Measurements from ENCODE around the gene CBARP. TPM values are rescaled to one million over a fixed set of nuclear protein-coding genes. Genes with fewer than 3 reads are reported as not detected.

CBARP gene
- total and polyA plus RNA-seq, 7 experiments from 2014 or later: 0.15 to 0.27 TPM; not detected in 5

GRCh38 chr19:1238369-1239303 lies 831 bp upstream of the CBARP start:
- CTCF ChIA-PET: interaction anchor here (0.6 to 1.6 kb wide), 2 partner anchors 125 to 572 kb away, joined by 3 to 5 read pairs; no protein-coding TSS in a partner anchor
- ATAC-seq (no peak), DNase-seq (peak in 1 of 9 donors; percentile 22)
- H3K4me3 Mint-ChIP-seq: peak overlapping the region; percentile 69 to 93 (median 83)
- no peak overlapping the region for H3K4me3 ChIP-seq (ENCODE audit: low read length)
- no peaks in the 10 kb centered on the region for H3K36me3 ChIP-seq (ENCODE audit: control insufficient read depth in 2 of 3, insufficient read depth in 3 of 3, low read length in 3 of 3)
- peak overlapping the region; percentile 4 to 93 (median 86) for H3K27ac Mint-ChIP-seq
- no peaks in the 10 kb centered on the region for H3K27me3 ChIP-seq (ENCODE audit: control insufficient read depth in 2 of 2, insufficient read depth in 2 of 2, low read length in 2 of 2)
- H3K36me3 Mint-ChIP-seq: peaks cover 0 to 2% (median 0%) of the 10 kb centered on the region in 5 donors
- peaks cover 4 to 22% (median 9%) of the 10 kb centered on the region in 5 donors for H3K27me3 Mint-ChIP-seq
- H3K9me3 Mint-ChIP-seq: peaks cover 0 to 3% (median 0%) of the 10 kb centered on the region in 11 donors
- POLR2A ChIA-PET: interaction anchor here (0.6 to 2.7 kb wide), 7 partner anchors 27 to 174 kb away, joined by 3 to 17 read pairs (median 3); partner anchors contain the start of genes CIRBP and FAM174C
- H3K27ac ChIP-seq (ENCODE audit: low read depth, low read length): peak overlapping the region; percentile 73
- H3K9me3 ChIP-seq (ENCODE audit: control insufficient read depth in 2 of 3, low read length in 3 of 3): no peaks in the 10 kb centered on the region
- H3K4me1 Mint-ChIP-seq: peaks cover 13 to 42% (median 23%) of the 10 kb centered on the region in 7 donors
- peaks cover 16 to 21% of the 10 kb centered on the region in 2 donors for H3K4me1 ChIP-seq (ENCODE audit: control insufficient read depth in 2 of 2, insufficient read depth in 2 of 2, low read length in 2 of 2)
- intact Hi-C loops (cut with micrococcal nuclease): no loop called here

DNA sequence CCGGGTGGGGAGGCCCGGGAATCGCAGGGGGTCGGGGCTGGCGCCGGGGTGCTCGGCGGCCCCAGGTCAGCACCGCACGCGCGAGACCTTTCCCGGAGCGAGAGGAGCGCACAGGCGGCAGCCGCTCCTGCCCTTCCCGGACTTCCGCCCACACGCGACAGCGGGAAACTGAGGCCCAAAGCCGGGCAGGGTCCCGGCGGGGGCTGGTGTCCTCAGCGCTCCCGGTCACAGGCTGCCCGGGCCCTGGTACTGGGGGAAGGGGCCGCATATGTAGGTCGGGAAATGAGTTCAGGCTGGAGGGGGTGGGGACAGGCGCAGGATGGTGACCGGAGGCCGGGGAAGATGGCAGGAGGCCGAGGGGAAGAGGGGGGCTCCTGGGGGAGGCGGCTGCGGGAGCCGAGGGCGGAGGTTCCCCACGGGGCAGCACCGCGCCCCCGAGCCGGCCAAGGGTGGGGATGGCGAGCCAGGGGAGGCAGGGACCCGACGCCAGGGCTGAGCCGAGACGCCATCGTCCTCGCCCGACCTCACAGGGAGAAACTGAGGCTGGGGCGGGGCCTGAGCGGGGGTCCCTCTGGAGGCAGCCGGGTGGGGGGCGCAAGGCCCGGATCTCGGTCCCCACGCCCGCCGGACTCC lies 662 bp downstream of the CBARP start:
- DNase-seq (no peak), ATAC-seq (no peak)
- H3K4me3 ChIP-seq (ENCODE audit: low read length): no peak overlapping the region
- peaks cover 0 to 2% (median 0%) of the 10 kb centered on the region in 5 donors for H3K36me3 Mint-ChIP-seq
- POLR2A ChIA-PET: no interaction called here
- peaks cover 11 to 17% of the 10 kb centered on the region in 2 donors for H3K4me1 ChIP-seq (ENCODE audit: control insufficient read depth in 2 of 2, insufficient read depth in 2 of 2, low read length in 2 of 2)
- no peaks in the 10 kb centered on the region for H3K27me3 ChIP-seq (ENCODE audit: control insufficient read depth in 2 of 2, insufficient read depth in 2 of 2, low read length in 2 of 2)
- CTCF ChIA-PET: no interaction called here
- no peak overlapping the region for H3K27ac ChIP-seq (ENCODE audit: low read depth, low read length)
- no peaks in the 10 kb centered on the region for H3K9me3 ChIP-seq (ENCODE audit: control insufficient read depth in 2 of 3, low read length in 3 of 3)
- H3K36me3 ChIP-seq (ENCODE audit: control insufficient read depth in 2 of 3, insufficient read depth in 3 of 3, low read length in 3 of 3): no peaks in the 10 kb centered on the region
- peaks cover 0 to 3% (median 0%) of the 10 kb centered on the region in 11 donors for H3K9me3 Mint-ChIP-seq
- H3K27me3 Mint-ChIP-seq: peaks cover 4 to 22% (median 9%) of the 10 kb centered on the region in 5 donors
- intact Hi-C loops (cut with micrococcal nuclease): no loop called here
- H3K4me3 Mint-ChIP-seq: peak overlapping the region in 4 of 10 donors; percentile 27 to 67 (median 61)
- peaks cover 13 to 28% (median 21%) of the 10 kb centered on the region in 7 donors for H3K4me1 Mint-ChIP-seq
- no peak overlapping the region for H3K27ac Mint-ChIP-seq

DNA sequence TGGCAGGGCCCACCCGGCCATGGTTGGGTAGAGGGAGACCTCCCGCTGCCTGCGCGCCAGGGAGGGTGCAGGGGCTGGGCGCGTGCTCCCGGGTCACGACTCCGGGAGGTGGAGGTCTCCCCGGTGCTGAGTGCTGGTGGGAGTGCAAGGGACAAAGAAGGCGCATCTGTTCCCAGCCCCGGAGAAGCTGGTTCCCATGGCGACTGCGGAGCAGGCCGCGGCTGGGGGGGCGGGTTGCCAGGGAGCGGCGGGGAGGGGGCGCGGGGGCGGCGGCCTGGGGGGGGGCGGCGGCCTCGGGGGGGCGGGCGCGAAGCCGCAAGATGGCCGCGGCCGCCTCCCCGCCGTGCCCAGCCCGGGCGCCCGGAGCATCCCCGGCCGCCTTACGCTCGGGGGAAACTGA lies 1.2 kb downstream of the CBARP start:
- no peak overlapping the region for H3K27ac Mint-ChIP-seq
- no peak overlapping the region for H3K27ac ChIP-seq (ENCODE audit: low read depth, low read length)
- H3K36me3 Mint-ChIP-seq: peaks cover 0 to 2% (median 0%) of the 10 kb centered on the region in 5 donors
- POLR2A ChIA-PET: no interaction called here
- peaks cover 12 to 25% (median 21%) of the 10 kb centered on the region in 7 donors for H3K4me1 Mint-ChIP-seq
- H3K27me3 Mint-ChIP-seq: peaks cover 4 to 22% (median 9%) of the 10 kb centered on the region in 5 donors
- H3K4me3 Mint-ChIP-seq: peak overlapping the region in 2 of 10 donors; percentile 31 to 53
- H3K36me3 ChIP-seq (ENCODE audit: control insufficient read depth in 2 of 3, insufficient read depth in 3 of 3, low read length in 3 of 3): no peaks in the 10 kb centered on the region
- CTCF ChIA-PET: no interaction called here
- H3K4me3 ChIP-seq (ENCODE audit: low read length): no peak overlapping the region
- DNase-seq (no peak), ATAC-seq (no peak)
- H3K9me3 ChIP-seq (ENCODE audit: control insufficient read depth in 2 of 3, low read length in 3 of 3): no peaks in the 10 kb centered on the region
- peaks cover 0 to 3% (median 0%) of the 10 kb centered on the region in 11 donors for H3K9me3 Mint-ChIP-seq
- intact Hi-C loops (cut with micrococcal nuclease): no loop called here
- peaks cover 9 to 17% of the 10 kb centered on the region in 2 donors for H3K4me1 ChIP-seq (ENCODE audit: control insufficient read depth in 2 of 2, insufficient read depth in 2 of 2, low read length in 2 of 2)
- no peaks in the 10 kb centered on the region for H3K27me3 ChIP-seq (ENCODE audit: control insufficient read depth in 2 of 2, insufficient read depth in 2 of 2, low read length in 2 of 2)

DNA sequence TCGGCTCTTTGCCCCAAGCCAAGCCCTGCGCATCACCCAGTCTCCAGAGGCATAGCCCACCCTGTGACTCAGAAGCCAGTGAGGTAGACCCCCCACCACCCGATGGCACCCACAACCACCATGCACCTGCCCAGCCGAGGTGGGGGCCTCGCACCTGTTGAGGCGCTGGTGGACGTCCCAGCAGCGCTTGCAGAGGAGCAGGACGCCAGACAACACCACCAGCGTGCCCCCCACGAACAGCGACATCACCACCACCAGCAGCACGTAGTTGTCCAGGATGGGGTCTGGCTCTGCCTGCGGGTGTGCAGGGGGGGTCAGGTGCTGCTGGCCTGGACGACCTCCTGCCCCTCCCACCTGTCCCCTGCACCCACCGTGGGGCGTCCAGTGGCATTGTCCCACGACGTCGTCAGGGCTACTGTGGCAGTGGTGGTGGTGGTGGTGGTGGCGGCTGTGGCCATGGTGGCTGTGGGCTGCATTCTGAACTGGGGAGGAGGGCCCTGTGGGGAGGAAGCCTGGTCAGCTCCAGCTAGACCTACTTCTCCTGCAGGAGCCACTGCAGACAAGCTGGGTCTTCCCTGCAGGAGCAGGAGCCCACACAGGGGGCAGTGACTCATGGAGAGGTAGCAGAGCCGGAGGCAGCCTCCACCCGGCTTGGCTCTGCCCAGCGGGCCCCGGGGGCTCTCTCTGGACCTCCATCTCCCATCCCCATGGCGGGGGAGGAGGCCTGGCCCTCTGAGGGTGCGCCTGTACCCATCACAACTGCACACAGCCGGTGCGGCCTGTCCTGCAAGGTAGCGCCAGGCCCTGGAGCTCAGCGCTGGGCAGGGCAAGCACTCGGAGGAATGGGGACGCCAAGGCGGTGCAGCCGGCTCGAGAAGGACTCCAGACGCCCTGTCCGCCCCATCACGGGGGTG lies 1.9 kb downstream of the CBARP start:
- intact Hi-C loops (cut with micrococcal nuclease): no loop called here
- POLR2A ChIA-PET: no interaction called here
- H3K4me1 ChIP-seq (ENCODE audit: control insufficient read depth in 2 of 2, insufficient read depth in 2 of 2, low read length in 2 of 2): peaks cover 2 to 11% of the 10 kb centered on the region in 2 donors
- no peak overlapping the region for H3K4me3 ChIP-seq (ENCODE audit: low read length)
- Mint-ChIP-seq H3K4me1 (peaks cover 8 to 18% (median 15%) of the 10 kb centered on the region in 7 donors), H3K4me3 (peak overlapping the region in 3 of 10 donors; percentile 12 to 53 (median 31)), H3K36me3 (no peaks in the 10 kb centered on the region), H3K9me3 (no peaks in the 10 kb centered on the region), H3K27ac (no peak overlapping the region), H3K27me3 (peaks cover 4 to 19% (median 9%) of the 10 kb centered on the region in 5 donors)
- H3K27me3 ChIP-seq (ENCODE audit: control insufficient read depth in 2 of 2, insufficient read depth in 2 of 2, low read length in 2 of 2): no peaks in the 10 kb centered on the region
- CTCF ChIA-PET: no interaction called here
- DNase-seq (peak in 1 of 9 donors; percentile 5), ATAC-seq (no peak)
- H3K27ac ChIP-seq (ENCODE audit: low read depth, low read length): no peak overlapping the region
- no peaks in the 10 kb centered on the region for H3K9me3 ChIP-seq (ENCODE audit: control insufficient read depth in 2 of 3, low read length in 3 of 3)
- no peaks in the 10 kb centered on the region for H3K36me3 ChIP-seq (ENCODE audit: control insufficient read depth in 2 of 3, insufficient read depth in 3 of 3, low read length in 3 of 3)

GRCh38 chr19:1234955-1235380 lies 2.8 kb downstream of the CBARP start:
- H3K27ac ChIP-seq (ENCODE audit: low read depth, low read length): no peak overlapping the region
- no peaks in the 10 kb centered on the region for H3K9me3 ChIP-seq (ENCODE audit: control insufficient read depth in 2 of 3, low read length in 3 of 3)
- Mint-ChIP-seq H3K4me1 (peaks cover 8 to 15% (median 15%) of the 10 kb centered on the region in 7 donors), H3K36me3 (no peaks in the 10 kb centered on the region), H3K9me3 (no peaks in the 10 kb centered on the region), H3K4me3 (peak overlapping the region in 1 of 10 donors; percentile 53), H3K27me3 (peaks cover 4 to 19% (median 9%) of the 10 kb centered on the region in 5 donors), H3K27ac (no peak overlapping the region)
- CTCF ChIA-PET: no interaction called here
- intact Hi-C loops (cut with micrococcal nuclease): no loop called here
- H3K36me3 ChIP-seq (ENCODE audit: control insufficient read depth in 2 of 3, insufficient read depth in 3 of 3, low read length in 3 of 3): no peaks in the 10 kb centered on the region
- POLR2A ChIA-PET: no interaction called here
- no peaks in the 10 kb centered on the region for H3K27me3 ChIP-seq (ENCODE audit: control insufficient read depth in 2 of 2, insufficient read depth in 2 of 2, low read length in 2 of 2)
- no peak for ATAC-seq
- peaks cover 0 to 7% of the 10 kb centered on the region in 2 donors for H3K4me1 ChIP-seq (ENCODE audit: control insufficient read depth in 2 of 2, insufficient read depth in 2 of 2, low read length in 2 of 2)
- no peak overlapping the region for H3K4me3 ChIP-seq (ENCODE audit: low read length)
- DNase-seq: peak in 1 of 9 donors; percentile 7

Measured in naive thymus-derived CD4-positive, alpha-beta T cell (primary cell).